Measurements from ENCODE around the gene PSD4. TPM values are rescaled to one million over a fixed set of nuclear protein-coding genes. Genes with fewer than 3 reads are reported as not detected.

PSD4 gene
- total and polyA plus RNA-seq, 2 of the 8 experiments (the other 6 are each of a cell fraction or from before 2014, with no cell fraction given) = 0.53 to 1.2 TPM

GRCh38 chr2:113255140-113256070 is 81.6 kb downstream of the PSD4 start:
- H3K9ac ChIP-seq (replicated peaks in 1 of 4; ENCODE audit: extremely low read depth in 1 of 4, low read depth in 3 of 4, low read length in 3 of 4) = no peak overlapping the region
- DNase-seq (ENCODE audit: low read depth in 1 of 2, low spot score in 2 of 2) (no peak), FAIRE-seq (no peak)
- H2BK20ac ChIP-seq (ENCODE audit: low read length) = no peak overlapping the region
- WGBS, 2 experiments (ENCODE audit: extremely low coverage in 1 of 2, insufficient coverage in 1 of 2, insufficient read length in 1 of 2, insufficient replicate concordance in 2 of 2, low coverage in 1 of 2, low lambda C conversion rate in 2 of 2, missing lambda C conversion rate in 1 of 2) = 87% methylated on average over 4 of the region's 4 CpGs; no CpG with 5 or more reads in 1 of the 2 experiments
- H3K4ac ChIP-seq (replicated peaks; ENCODE audit: insufficient read length, low read depth, low read length) = no peak overlapping the region
- ChIA-PET CTCF (ENCODE audit: partially characterized antibody) (interaction anchor here (0.7 to 3.3 kb wide), 10 partner anchors 18 to 121 kb away, joined by 3 to 12 read pairs (median 4); no protein-coding TSS in a partner anchor), POLR2A (ENCODE audit: partially characterized antibody) (no interaction called here)
- H3K9me3 ChIP-seq (ENCODE audit: insufficient read depth in 2 of 2, low read depth in 1 of 2, low read length in 1 of 2) = no peaks in the 10 kb centered on the region
- TF ChIP-seq CBX8 (IDR thresholded peaks at IDR 0.05; ENCODE audit: borderline replicate concordance, low read depth, low read length) (no peak), BCL11A (IDR thresholded peaks at IDR 0.05; ENCODE audit: low read depth in 2 of 2, low read length in 2 of 2) (no peak), KDM5A (IDR thresholded peaks at IDR 0.05; ENCODE audit: low read length) (no peak), FOSL1 (IDR thresholded peaks at IDR 0.05; ENCODE audit: insufficient read depth, low read depth, low read length) (no peak), RNF2 (IDR thresholded peaks at IDR 0.05; ENCODE audit: borderline replicate concordance, low read depth, low read length, missing control alignments, poor library complexity, severe bottlenecking) (no peak), NRF1 (IDR thresholded peaks at IDR 0.05; ENCODE audit: low read depth, low read length) (no peak), TEAD4 (IDR thresholded peaks at IDR 0.05; ENCODE audit: low read depth, low read length) (no peak), TAF7 (optimal IDR thresholded peaks at IDR 0.05; ENCODE audit: borderline replicate concordance, low read depth, low read length) (no peak), RXRA (IDR thresholded peaks at IDR 0.05; ENCODE audit: insufficient read depth, low read depth, low read length) (no peak), TAF1 (IDR thresholded peaks at IDR 0.05; ENCODE audit: low read depth, low read length) (no peak)
- H3K56ac ChIP-seq (replicated peaks; ENCODE audit: insufficient read length, low read depth, low read length) = no peak overlapping the region
- H3K79me1 ChIP-seq (ENCODE audit: low read depth, low read length) = no peaks in the 10 kb centered on the region
- H3K4me2 ChIP-seq (ENCODE audit: insufficient read depth in 1 of 2, low read depth in 2 of 2, low read length in 2 of 2) = no peak overlapping the region
- H2BK12ac ChIP-seq (ENCODE audit: low read depth, low read length) = no peak overlapping the region
- no peak overlapping the region for H2BK15ac ChIP-seq (ENCODE audit: low read length)
- H4K8ac ChIP-seq (ENCODE audit: extremely low read depth, insufficient read depth, low read length) = no peak overlapping the region
- H2AK5ac ChIP-seq (ENCODE audit: low read depth, low read length) = no peak overlapping the region
- no peak overlapping the region for H2AFZ ChIP-seq (ENCODE audit: low read length)
- no peak overlapping the region for H3K14ac ChIP-seq (ENCODE audit: insufficient read length)
- no peaks in the 10 kb centered on the region for H3K23me2 ChIP-seq (ENCODE audit: low read depth, low read length)
- no peak overlapping the region for H3K18ac ChIP-seq (ENCODE audit: extremely low read depth, low read length)
- no peak overlapping the region for H2BK120ac ChIP-seq (replicated peaks; ENCODE audit: low read depth, low read length)
- no peak overlapping the region for H3K27ac ChIP-seq (ENCODE audit: low read depth, low read length)
- H4K5ac ChIP-seq (ENCODE audit: insufficient read length, low read depth, low read length) = no peak overlapping the region
- no peak overlapping the region for H2BK5ac ChIP-seq (ENCODE audit: low read depth, low read length)
- H4K91ac ChIP-seq (replicated peaks; ENCODE audit: insufficient read length, low read length) = no peak overlapping the region
- H4K20me1 ChIP-seq (replicated peaks in 1 of 2; ENCODE audit: control insufficient read depth in 1 of 2, insufficient read depth in 2 of 2, low read length in 2 of 2) = no peaks in the 10 kb centered on the region
- no peak overlapping the region for H3K4me3 ChIP-seq (ENCODE audit: extremely low read depth in 1 of 4, insufficient read depth in 2 of 4, low read depth in 3 of 4, low read length in 4 of 4)
- H3K23ac ChIP-seq (ENCODE audit: insufficient read length) = no peak overlapping the region
- no peaks in the 10 kb centered on the region; a peak in 1 of 8 replicates for H3K36me3 ChIP-seq (ENCODE audit: control insufficient read depth in 2 of 4, insufficient read depth in 4 of 4, low read length in 3 of 4)
- no peaks in the 10 kb centered on the region for H3K79me2 ChIP-seq (ENCODE audit: control insufficient read depth in 1 of 2, insufficient read depth in 2 of 2, low read length in 2 of 2)
- H3K27me3 ChIP-seq (replicated peaks in 1 of 4; ENCODE audit: control insufficient read depth in 3 of 4, extremely low read depth in 1 of 4, insufficient read depth in 3 of 4, low read length in 3 of 4) = peaks cover 0 to 2% (median 0%) of the 10 kb centered on the region in 4 experiments; a peak in 3 of 7 replicates
- H3K4me1 ChIP-seq (replicated peaks in 1 of 4; ENCODE audit: control insufficient read depth in 3 of 4, insufficient read depth in 4 of 4, low read length in 3 of 4) = no peaks in the 10 kb centered on the region; a peak in 1 of 7 replicates
